ENCODE measurements around the gene CTR9. TPM values are rescaled to one million over a fixed set of nuclear protein-coding genes. Genes with fewer than 3 reads are reported as not detected.

The CTR9 gene
- total and polyA plus RNA-seq, 2 of the 13 experiments (the other 11 are each of a cell fraction or from before 2014, with no cell fraction given), result 6.6 to 22.1 TPM

DNA sequence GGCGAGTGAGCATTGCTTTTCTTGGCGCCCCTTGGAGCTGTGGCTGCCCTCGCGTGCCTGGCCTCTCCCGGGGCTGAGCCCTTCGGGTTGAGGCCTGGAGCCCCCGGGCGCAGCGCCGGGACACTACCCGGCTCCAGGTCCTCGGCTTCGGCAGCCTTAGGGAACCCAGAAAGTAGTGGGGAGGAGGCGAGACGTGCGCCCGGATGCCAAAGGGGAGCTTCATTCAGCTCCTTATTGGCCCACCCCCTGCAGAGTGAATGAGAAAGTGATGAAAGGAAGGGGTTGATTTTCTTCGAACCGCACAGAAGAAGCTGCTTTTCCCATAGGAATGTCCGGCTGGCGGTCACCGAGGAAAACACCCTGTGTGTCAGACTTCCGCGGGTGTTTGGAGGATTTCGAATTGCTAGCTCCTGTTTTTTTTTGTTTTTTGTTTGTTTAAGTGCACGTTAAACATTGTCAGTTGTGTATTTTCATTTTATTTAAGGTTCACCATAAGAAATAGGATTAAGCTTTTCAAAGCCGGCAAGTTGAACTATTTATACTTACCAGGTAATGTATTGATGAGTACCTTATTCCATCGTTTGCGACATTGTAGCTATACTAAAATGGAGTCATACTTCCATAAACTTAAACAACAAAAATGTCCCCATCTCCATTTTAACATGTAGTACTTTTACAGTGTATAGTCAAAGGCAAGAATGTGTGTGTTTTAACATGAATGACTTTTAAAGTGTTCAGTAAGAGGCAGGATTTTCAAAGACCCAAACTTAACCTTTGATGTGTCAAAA lies 58.5 kb downstream of the CTR9 start (continued):
- TF ChIP-seq ZNF235 (CRISPR knock-in tag; IDR thresholded peaks at IDR 0.05; ENCODE audit: borderline replicate concordance), result no peak
- no peak for TF ChIP-seq HNF4G (IDR thresholded peaks at IDR 0.05; ENCODE audit: borderline replicate concordance, low read depth, low read length)
- TF ChIP-seq HNF4G (CRISPR knock-in tag; IDR thresholded peaks at IDR 0.05; ENCODE audit: borderline replicate concordance, low read depth), result no peak
- peak; percentile 11; the same call in 1 of the 2 replicates for TF ChIP-seq MED13 (CRISPR knock-in tag; IDR thresholded peaks at IDR 0.05)
- TF ChIP-seq EED (CRISPR knock-in tag; IDR thresholded peaks at IDR 0.05), result no peak
- TF ChIP-seq MEF2D (CRISPR knock-in tag; IDR thresholded peaks at IDR 0.05), result no peak
- 0 out of 2 replicates have a peak, but pooled peaks have one; percentile 8 for TF ChIP-seq ZNF317 (CRISPR knock-in tag; IDR thresholded peaks at IDR 0.05)
- no peak for TF ChIP-seq MAFF (IDR thresholded peaks at IDR 0.05; ENCODE audit: low read depth, low read length)
- TF ChIP-seq SP2 (CRISPR knock-in tag; IDR thresholded peaks at IDR 0.05), result no peak
- 0 out of 2 replicates have a peak, but pooled peaks have one; percentile 20 for TF ChIP-seq MTF2 (CRISPR knock-in tag; IDR thresholded peaks at IDR 0.05; ENCODE audit: borderline replicate concordance)
- peak; percentile 74 for TF ChIP-seq ZNF878 (CRISPR knock-in tag; IDR thresholded peaks at IDR 0.05)
- peak; percentile 10; the same call in 1 of the 2 replicates for TF ChIP-seq MYNN (CRISPR knock-in tag; IDR thresholded peaks at IDR 0.05; ENCODE audit: low read depth)
- TF ChIP-seq, protein P1, sequence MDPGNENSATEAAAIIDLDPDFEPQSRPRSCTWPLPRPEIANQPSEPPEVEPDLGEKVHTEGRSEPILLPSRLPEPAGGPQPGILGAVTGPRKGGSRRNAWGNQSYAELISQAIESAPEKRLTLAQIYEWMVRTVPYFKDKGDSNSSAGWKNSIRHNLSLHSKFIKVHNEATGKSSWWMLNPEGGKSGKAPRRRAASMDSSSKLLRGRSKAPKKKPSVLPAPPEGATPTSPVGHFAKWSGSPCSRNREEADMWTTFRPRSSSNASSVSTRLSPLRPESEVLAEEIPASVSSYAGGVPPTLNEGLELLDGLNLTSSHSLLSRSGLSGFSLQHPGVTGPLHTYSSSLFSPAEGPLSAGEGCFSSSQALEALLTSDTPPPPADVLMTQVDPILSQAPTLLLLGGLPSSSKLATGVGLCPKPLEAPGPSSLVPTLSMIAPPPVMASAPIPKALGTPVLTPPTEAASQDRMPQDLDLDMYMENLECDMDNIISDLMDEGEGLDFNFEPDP (CRISPR knock-in tag; conservative IDR thresholded peaks at IDR 0.05), result 0 out of 2 replicates have a peak, but pooled peaks have one; percentile 31
- TF ChIP-seq ZBTB7B (CRISPR knock-in tag; IDR thresholded peaks at IDR 0.05), result 0 out of 2 replicates have a peak, but pooled peaks have one; percentile 6

All from HepG2 (cell line).